Measurements from ENCODE around the gene GAMT.

GAMT gene

DNA sequence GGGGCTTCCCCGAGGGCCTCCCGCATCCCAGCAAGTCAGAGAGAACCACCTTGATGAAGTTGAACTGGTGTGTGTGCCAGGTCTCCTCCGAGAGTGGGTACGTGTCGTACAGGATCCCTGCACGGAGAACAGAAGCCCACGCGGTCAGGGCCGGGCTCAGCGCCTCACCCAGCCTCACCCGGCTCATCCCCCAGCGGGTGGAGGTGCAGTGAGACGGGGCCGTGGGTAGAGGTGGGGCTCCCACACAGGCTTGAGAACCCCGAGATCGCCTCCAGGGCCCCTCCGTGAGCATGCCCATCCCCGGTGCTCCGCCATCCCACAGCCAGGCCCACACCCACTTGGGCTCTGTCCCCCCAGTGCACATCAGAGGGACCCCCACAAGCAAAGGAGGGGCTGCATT lies 2.3 kb downstream of the GAMT start:
- DNase-seq, result no peak

DNA sequence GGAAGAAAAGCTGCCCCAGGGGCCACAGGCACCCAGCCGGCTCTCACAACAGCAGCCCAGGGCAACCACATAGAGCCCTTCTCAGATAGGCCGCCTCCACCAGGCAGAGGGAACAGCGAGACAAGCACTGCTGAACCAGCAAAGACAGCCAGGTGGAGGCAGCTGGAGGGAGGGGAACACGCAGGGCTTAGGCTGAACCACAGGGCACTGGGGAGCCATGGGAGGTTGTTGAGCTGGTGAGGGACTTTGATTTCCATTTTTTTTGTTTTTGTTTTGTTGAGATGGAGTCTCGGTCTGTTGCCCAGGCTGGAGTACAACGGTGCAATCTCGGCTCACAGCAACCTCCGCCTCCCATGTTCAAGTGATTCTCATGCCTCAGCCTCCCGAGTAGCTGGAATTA lies 3.5 kb downstream of the GAMT start:
- DNase-seq, result no peak

DNA sequence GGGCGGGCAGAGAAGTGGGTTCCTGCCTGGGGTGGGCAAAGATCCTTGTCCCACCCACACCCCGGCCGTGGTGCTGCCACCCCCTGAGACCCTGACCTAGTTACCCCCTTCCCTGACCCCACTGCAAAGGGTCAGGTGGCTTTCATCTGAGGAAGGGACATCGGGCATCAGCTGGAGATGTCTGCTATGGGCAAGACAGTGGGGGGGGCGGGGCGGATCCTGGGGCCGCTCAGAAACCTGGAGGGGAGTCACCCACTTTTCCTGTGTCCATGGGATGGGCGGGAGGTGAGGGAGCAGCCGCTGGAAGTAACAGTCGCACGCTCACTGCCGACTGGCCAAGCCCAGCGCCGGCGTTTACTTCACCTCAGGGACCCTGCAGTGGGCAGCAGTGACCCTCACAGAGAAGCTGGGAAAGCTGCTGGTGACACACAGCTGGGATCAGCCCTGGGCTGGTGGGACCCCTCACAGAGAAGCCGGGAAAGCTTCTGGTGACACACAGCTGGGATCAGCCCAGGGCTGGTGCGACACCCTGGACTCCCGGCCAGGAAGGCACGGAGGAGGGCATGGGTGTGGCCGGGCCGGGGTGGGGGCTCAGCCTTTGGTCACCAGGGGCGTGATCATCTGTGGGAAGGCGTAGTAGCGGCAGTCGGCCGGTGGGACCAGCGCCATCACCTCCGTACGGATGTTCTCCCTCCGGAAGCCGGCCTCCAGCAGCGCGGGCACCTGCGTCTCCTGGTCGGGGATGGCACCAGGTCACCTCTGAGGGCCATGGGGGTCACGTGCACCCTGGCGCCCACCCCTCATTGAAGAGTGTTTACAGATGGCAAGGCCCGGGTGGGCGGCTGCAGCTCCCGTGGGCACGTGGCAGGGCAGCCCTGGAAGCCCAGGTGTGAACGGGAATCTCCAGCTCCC lies 4.3 kb downstream of the GAMT start:
- no peak for DNase-seq

DNA sequence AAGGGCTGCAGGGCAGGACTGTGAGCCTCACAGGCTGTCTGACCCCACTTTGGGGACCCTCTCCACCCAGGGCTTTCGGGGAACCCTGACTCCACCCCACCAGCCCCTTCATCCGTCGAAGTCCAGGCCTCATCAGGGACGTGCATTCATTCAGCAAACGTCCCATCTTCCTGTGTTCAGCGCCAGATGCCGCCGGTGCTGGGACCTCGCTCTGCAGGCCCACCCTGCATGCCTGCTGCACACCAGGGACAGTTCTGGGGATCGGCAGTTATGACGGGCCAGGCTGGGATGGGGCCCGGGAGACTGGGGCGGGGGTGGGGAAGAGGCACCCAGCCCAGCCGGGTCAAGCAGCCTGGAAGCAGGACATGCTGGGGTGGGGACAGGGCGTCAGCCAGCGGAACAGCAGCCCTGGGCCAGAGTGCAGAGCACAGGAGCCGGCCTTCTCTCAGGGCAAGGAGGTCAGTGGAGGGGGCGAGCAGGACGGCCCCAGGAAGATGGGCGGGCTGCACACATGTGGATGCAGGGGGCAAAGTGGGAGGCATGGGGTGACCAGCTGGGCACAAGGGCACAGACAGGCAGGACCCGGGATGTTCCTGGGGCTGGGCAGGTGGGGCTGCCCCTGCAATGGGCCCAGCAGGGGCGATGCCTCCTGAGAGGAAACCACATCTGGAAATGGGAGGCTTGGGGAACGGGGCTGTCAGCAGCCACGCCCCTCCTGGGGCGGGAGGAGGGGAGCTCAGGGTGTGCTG lies 5.1 kb downstream of the GAMT start:
- DNase-seq, result no peak

DNA sequence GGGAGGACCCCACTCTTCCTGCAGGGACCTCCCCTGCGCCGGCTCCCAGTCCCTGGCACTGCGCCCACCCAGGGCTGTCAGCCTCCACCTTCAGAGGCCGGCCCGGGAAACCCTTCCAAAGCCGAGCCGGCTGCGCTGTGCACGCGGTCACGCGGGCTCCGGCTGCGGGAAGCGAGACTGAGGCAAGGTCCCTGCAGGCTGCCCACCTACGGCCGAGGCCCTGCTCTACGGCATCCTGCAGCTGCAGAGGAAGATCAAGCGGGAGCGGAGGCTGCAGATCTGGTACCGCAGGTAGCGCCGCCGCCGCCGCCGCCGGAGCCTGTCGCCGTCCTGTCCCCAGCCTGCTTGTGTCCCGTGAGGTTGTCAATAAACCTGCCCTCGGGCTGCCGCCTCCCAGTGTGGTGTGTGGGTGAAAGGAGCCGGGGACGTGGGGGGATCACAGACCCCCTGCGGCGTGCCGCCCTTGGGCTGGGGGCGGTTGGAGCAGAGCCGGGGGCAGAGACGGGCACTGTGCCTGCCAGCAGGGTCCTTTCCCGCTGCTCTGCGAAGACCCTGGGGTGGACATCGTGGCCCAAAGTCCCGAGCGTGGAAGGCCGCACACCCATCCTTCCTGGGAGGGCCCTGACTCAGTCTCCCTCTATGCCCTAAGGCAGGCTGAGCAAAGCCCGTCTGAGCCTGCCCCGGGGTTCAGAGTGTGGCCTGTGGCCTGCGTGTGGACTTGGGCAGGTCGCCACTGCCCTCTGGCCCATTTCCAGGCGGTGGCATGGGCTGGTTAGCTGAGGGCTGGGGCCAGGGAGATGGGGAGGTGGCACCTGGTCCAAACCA lies 5.9 kb downstream of the GAMT start:
- no peak for DNase-seq

DNA sequence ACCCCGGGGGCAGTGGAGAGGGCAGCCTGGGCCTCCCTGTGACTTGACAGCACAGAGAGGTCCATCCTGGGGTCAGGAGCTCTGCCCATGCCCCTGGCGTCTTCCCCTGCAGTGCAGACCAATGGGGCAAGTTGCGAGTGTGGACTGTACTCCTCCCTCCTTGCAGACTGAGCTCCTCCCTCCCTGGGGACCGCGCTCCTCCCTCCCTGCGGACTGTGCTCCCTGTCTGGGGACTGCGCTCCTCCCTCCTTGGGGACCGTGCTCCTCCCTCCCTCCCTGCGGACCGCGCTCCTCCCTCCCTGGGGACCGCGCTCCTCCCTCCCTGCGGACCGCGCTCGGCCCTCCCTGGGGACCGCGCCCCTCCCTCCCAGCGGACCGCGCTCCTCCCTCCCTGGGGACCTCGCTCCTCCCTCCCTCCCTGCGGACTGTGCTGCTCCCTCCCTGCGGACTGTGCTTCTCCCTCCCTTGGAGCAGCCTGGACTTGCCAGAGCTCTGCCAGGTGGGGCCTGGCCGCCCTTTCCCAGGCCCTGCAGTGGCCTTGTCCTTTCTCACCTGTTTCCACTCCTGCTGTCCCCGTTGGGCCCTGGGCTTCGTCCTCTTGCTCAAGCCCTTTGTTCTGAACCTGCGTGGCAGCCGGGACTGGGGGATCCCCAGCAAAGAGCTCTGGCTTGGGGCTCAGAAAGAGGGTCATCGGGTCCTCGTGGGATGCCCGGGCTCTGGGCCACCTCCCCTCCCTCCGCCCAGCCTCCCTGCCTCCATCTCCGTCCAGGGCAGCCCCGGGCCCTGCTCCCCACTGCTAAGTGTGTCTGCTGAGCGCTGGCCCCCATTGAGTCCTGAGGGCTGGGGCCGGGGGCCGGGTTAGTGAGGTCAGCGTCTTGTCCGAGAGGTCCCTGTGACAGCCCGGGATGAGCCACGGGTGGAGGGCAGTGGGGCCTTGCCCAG lies 6.8 kb downstream of the GAMT start:
- no peak for DNase-seq

DNA sequence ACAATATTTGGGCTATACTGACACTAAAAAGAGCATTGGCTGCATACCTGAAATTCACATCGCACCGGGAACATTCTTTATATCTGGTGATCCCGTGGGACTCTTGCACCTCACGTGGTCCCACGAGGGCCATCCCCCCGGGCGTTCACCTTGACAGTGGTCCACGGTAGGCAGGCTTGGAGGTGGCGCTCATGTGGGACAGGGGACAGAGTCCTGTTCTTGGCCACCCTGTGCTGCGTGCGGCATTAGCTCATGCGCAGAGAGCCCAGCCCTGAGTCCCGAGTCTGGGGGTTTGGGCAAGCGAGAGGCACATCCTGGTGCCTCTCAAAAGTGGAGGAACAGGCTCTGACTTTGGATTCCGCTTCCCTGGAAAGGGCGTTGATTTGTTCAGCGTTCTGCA lies 7.5 kb downstream of the GAMT start:
- no peak for DNase-seq

DNA sequence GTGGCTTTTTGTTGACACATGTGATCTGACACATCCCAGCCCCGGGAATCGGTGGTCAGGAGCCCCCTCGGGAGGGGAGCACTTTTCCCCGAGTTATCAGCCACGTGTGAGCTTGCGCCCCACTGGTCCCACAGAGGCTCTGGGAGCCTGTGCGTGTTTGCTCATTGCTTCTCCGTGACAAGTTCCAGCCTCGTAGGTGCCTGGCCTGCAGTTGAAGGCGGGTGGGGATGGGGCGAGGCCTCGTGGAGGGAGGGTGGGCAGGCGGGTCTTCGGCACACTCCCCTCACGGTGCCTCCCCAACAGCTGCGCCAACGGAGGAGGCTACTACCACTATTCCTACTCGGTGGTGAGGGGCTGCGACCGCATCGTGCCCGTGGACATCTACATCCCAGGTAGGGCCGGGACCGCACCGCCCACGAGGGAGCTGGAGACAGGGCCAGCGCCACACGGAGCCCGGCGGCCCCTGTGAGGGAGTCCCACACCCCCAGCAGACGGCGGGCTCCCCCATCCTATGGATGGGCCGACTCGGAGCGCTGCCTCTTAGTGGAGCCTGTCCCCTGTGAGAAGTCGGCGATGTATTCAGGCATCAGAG lies 8.3 kb downstream of the GAMT start:
- DNase-seq, result no peak

DNA sequence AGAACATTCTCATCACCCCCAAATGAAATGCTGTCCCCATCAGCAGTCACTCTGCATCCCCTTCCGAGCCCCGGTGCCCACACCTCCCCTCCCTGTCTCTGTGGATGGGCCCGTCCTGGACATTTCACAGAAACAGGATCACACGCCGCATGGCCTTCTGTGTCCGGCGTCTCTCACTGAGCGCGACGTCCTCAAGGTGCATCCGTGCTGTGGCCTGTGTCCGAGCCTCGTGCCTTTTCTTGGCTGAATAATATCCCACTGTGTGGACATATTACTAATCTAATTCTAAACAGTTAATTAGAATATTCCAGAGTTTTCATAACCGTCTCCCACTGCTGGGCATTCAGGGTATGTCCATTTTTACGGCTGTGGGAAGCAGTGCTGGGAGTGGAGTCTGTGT lies 8.9 kb downstream of the GAMT start:
- no peak for DNase-seq

DNA sequence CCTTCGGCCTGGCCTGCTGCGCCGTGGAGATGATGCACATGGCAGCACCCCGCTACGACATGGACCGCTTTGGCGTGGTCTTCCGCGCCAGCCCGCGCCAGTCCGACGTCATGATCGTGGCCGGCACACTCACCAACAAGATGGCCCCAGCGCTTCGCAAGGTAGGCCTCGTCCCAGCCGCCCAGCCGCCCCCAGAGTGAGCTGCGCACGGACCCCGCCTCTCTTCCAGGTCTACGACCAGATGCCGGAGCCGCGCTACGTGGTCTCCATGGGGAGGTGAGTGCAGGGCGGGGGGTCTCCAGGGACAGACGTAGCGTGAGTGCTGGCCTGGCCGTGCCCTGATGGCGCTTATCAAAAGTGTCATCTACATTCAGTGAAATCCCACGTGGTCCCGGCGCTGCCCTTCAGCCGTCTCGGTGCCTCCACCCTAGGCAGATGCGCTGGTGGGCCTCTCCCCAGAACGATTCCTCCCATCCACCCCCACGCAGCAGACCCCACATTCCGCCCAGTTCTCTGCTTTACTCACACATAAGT lies 10.4 kb downstream of the GAMT start:
- no peak for DNase-seq

DNA sequence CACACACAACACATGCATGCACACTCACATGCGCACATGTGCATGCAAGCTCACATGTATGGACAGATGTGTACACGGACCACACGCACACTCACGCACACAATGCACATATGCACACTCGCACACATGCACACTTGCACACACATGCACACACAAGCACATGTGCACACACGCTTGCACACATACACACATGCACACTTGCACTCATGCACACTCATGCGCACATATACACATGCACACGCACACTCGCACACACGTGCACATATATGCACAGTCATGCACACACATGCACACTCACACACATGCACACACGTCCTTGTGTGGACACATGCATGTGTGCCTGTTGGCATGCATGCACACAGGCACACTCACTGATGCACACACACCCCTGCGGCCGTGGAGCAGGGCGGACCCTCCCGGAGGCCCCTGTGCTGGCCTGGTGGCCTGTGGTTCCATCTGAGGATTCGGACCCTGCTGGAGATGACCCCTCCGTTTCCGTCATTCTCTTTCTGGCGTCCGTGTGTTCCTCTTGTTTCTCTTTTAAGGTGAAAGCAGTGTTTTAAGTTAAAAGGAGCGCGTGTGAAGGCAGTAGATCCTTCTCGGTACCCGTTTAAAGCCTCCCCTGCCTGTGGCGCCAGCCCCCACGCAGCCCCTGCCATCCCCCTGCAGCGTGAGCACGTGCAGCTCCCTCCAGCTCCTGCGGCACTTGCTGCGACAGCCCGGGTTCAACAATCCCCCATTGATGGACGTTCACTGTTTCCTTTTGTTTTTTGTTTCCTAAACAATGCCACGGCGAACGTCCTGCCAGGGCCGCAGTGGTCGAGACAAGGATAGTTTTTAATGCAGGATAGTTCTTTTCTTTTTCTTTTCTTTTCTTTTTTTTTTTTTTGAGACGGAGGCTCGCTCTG lies 12.1 kb downstream of the GAMT start:
- DNase-seq, result no peak

DNA sequence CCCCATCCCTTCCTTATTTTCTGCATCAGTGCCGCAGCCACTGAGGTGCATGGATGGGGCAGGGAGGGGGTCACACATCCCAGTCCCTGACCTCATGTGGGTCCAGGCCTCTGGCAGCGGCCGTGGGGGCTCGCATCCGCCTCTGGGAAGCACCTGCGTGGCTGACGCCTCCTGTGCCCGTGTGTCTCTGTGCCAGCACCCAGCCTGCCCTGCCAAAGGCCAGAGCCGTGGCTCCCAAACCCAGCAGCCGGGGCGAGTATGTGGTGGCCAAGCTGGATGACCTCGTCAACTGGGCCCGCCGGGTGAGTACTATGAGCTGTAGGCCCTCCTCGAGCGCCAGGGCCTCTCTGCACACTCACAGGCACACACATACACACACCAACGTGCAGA lies 12.7 kb downstream of the GAMT start:
- DNase-seq, result no peak

DNA sequence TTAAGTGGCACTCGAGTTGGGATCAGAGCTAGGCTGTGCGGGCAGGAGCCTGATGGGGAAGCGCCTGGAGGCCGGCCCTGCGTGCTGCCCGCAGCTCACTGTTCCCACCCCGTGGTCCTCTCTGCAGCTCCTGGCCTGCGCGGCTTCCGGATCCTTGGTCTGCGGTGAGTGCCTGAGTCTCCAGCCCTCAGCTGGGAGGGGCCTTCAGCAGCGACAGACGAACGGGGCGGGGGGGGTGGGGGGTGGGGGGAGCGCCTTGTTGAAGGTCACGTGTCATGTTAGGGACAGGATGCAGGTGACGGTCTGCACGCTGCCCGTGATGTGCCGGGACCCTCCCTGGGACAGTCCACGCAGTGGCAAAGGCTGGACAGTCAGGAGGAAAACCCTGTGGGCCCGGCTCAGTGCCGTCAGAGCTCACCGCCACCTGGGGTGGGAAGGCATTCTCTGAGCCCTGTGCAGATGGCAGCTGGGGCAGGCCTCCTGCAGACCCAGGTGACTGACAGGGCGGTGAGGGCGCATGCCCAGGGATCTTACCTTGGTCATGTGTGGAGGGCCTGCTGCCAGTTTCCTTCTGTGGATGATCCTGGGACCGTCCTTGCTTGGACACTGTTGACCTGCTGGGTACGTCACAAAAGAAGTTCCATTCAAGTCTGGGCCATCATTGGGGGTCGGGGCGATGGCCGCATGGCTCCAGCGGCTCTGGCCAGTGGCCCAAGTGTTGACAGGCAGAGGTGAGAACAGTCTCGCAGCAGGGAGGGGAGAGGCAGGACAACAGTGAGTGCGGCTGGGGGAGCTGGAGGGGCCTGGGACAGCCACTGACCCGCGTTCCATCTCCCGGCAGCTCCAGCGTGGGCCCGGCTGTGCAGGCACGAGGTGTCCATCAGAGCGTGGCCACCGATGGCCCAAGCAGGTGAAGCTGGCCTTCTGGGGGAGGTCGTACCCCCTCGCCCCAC lies 13.4 kb downstream of the GAMT start:
- DNase-seq, result no peak

DNA sequence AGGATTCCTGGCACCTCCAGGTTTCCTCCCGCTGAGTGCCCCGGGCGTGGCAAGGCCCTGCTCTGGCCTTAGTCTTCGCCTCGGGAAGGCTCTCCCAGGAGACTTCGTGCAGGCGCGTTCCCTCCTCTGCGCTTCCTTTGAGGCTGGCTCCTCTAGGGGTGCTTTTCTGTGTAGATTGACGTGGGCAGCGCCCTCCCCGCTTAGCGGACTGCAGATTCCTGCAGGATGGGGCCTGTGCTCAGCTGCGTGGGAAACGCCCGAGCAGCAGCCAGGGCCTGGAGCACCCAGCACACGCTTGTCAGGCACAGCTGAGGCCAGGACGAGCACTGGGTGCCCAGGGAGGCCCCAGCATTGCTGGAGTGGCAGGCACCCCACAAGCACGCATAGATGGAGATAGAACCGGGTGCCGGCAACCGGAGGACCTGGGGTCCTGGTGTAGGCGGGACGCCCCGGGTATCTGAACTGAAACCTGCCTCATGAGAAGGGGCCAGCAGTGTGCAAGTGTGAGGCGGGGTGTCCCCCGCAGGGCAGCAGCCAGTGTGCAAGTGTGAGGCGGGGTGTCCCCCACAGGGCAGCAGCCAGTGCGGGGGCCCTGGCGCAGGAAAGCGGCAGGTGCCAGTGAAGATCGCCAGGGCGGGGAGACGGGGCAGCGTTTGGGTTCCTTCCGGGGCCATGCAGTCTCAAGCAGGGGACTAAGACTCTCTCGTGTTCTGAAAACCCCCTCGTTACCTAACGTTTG lies 14.2 kb downstream of the GAMT start:
- DNase-seq, result no peak

DNA sequence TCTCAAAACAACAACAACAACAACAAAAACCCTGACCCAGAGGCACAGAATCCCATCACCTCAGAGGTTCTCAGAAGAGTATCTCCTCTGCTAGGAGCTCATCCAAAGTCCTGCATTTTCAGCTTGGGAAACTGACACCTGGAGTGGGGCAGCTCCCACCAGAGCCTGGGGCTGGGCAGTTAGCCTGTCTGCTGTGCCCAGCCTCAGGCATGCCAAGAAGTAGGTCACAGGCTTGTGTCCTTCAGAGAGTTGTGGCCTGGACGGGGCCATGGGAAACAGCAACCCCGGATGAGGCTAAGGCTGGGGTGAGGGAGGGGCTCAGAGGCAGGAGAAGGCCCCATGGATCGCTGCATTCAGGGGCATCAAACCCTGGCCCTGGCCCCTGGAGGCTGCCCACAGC lies 15.5 kb downstream of the GAMT start:
- DNase-seq, result no peak

DNA sequence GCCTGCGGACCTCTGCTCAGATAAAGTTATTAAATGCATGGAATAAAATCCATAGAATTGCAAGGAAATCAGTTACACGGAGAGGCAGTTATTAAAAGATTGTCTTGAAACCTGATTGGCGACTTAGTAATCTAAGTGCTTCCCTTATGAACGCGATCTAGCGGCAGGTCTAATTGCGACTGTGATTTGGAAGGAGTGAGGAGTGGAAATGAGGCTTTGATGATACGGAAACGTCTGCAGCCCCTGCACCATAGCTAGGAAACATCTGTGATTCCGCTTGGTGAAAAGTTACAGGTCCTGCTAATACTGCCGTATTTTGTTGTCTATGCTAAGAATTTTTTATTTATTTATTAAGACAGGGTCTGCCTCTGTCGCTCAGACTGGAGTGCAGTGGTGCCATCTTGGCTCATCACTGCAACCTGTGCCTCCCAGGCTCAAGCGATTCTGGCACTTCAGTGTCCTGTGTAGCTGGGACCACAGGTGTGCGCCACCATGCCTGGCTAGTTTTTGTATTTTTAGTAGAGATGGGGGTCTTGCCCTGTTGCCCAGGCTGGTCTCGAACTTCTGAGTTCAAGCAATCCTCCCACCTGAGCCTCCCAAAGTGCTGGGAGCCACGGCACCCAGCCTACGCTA lies 16.7 kb downstream of the GAMT start:
- DNase-seq, result no peak

DNA sequence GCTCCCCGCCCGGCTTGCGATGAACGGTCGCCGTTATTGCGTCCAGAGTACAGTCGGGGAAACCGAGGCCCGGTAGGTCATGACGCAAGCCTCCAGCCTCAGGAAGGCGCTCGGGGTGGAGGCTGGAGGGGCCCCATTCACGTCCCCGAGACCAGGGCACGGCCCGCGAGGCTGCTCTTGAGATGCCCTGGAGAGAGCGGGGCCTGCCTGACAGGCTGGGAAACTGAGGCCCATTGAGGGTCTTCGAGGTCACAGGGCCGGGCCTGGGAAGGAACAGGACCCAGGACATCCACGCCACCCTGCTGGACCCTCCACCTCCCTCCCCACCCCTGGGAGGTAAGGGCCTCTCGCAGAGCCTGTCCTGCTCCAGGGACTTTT lies 17.3 kb downstream of the GAMT start:
- no peak for DNase-seq

Measured in SHP77 treated with DMSO at 0.1 percent for 48 hours (cell line).